Retina (tissue), 1 donor: Measurements from ENCODE around the gene SERGEF.

Source experiments
- DNase-seq: peaks from one replicate; pipeline ENCODE4 v3.0.0-alpha.2; 2016

The SERGEF gene

GRCh38 chr11:17766073-17766359, 246.8 kb downstream of the SERGEF start:
- DNase-seq = no peak

- peak; percentile 66 for DNase-seq
Measured at GRCh38 chr11:17765356-17766072, 247.3 kb downstream of the SERGEF start.

- DNase-seq = peak; percentile 80
Measured at GRCh38 chr11:17764446-17765218, 248.2 kb downstream of the SERGEF start.

GRCh38 chr11:17763703-17764102, 249.1 kb downstream of the SERGEF start:
- no peak for DNase-seq

- DNase-seq = no peak
Measured at GRCh38 chr11:17763244-17763643, 249.6 kb downstream of the SERGEF start.

GRCh38 chr11:17762309-17762974, 250.4 kb downstream of the SERGEF start:
- DNase-seq = no peak

GRCh38 chr11:17760102-17761029, 252.5 kb downstream of the SERGEF start:
- peak; percentile 61 for DNase-seq

- DNase-seq = no peak
Measured at GRCh38 chr11:17755891-17756290, 257.0 kb downstream of the SERGEF start.

- DNase-seq = no peak
Measured at GRCh38 chr11:17753641-17754040, 259.2 kb downstream of the SERGEF start.

- no peak for DNase-seq
Measured at GRCh38 chr11:17753153-17753552, 259.7 kb downstream of the SERGEF start.

GRCh38 chr11:17752144-17752543, 260.7 kb downstream of the SERGEF start:
- DNase-seq = no peak

GRCh38 chr11:17751558-17751957, 261.3 kb downstream of the SERGEF start:
- DNase-seq = no peak

GRCh38 chr11:17750801-17751165, 262.1 kb downstream of the SERGEF start:
- no peak for DNase-seq

- DNase-seq = no peak
Measured at GRCh38 chr11:17750013-17750800, 262.6 kb downstream of the SERGEF start.

- DNase-seq = no peak
Measured at GRCh38 chr11:17748761-17749721, 263.8 kb downstream of the SERGEF start.

- no peak for DNase-seq
Measured at GRCh38 chr11:17748044-17748443, 264.8 kb downstream of the SERGEF start.

GRCh38 chr11:17747131-17747955, 265.5 kb downstream of the SERGEF start:
- no peak for DNase-seq

- DNase-seq = no peak
Measured at GRCh38 chr11:17746096-17746495, 266.8 kb downstream of the SERGEF start.

GRCh38 chr11:17745023-17745772, 267.6 kb downstream of the SERGEF start:
- no peak for DNase-seq
